ENCODE measurements around the gene AHNAK2.

DNA sequence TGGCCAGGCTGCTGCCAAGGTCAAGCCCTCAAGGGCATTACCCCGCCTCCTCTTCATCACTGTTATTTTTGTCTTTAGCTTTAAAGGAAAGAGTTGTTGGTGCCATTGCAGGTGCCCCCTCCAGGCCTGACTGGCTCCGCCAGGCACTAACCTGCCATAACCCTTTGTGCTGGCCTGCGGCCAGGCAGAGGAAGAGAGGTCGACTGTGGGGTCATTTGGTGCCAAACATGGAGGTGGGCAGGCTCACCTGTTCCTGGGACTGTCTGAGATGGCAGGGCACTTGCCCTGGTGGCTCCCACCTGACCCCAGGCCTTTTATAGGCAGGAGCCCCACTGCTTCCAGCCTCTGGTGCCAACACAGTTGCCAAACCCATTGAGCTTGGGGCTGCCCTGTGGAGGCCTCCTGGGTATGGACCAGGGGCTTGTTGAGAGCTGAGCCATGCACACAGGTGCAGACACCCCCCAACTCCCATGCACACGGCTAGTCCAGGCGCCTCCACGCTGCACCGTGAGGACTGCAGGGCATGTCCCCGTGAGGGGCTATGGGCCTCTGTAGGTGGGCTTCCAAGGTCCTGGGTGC lies 82.9 kb downstream of the AHNAK2 start:
- TF ChIP-seq, protein P1, sequence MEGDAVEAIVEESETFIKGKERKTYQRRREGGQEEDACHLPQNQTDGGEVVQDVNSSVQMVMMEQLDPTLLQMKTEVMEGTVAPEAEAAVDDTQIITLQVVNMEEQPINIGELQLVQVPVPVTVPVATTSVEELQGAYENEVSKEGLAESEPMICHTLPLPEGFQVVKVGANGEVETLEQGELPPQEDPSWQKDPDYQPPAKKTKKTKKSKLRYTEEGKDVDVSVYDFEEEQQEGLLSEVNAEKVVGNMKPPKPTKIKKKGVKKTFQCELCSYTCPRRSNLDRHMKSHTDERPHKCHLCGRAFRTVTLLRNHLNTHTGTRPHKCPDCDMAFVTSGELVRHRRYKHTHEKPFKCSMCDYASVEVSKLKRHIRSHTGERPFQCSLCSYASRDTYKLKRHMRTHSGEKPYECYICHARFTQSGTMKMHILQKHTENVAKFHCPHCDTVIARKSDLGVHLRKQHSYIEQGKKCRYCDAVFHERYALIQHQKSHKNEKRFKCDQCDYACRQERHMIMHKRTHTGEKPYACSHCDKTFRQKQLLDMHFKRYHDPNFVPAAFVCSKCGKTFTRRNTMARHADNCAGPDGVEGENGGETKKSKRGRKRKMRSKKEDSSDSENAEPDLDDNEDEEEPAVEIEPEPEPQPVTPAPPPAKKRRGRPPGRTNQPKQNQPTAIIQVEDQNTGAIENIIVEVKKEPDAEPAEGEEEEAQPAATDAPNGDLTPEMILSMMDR (IDR thresholded peaks at IDR 0.05) = no peak
- no peak for TF ChIP-seq SIN3A (IDR thresholded peaks at IDR 0.05; ENCODE audit: borderline replicate concordance, insufficient read depth, low read depth, low read length)
- TF ChIP-seq, protein P2, sequence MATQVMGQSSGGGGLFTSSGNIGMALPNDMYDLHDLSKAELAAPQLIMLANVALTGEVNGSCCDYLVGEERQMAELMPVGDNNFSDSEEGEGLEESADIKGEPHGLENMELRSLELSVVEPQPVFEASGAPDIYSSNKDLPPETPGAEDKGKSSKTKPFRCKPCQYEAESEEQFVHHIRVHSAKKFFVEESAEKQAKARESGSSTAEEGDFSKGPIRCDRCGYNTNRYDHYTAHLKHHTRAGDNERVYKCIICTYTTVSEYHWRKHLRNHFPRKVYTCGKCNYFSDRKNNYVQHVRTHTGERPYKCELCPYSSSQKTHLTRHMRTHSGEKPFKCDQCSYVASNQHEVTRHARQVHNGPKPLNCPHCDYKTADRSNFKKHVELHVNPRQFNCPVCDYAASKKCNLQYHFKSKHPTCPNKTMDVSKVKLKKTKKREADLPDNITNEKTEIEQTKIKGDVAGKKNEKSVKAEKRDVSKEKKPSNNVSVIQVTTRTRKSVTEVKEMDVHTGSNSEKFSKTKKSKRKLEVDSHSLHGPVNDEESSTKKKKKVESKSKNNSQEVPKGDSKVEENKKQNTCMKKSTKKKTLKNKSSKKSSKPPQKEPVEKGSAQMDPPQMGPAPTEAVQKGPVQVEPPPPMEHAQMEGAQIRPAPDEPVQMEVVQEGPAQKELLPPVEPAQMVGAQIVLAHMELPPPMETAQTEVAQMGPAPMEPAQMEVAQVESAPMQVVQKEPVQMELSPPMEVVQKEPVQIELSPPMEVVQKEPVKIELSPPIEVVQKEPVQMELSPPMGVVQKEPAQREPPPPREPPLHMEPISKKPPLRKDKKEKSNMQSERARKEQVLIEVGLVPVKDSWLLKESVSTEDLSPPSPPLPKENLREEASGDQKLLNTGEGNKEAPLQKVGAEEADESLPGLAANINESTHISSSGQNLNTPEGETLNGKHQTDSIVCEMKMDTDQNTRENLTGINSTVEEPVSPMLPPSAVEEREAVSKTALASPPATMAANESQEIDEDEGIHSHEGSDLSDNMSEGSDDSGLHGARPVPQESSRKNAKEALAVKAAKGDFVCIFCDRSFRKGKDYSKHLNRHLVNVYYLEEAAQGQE (IDR thresholded peaks at IDR 0.05; ENCODE audit: insufficient read depth in 1 of 2, low read depth in 2 of 2, low read length in 1 of 2) = no peak
- TF ChIP-seq POLR2AphosphoS5 (IDR thresholded peaks at IDR 0.05; ENCODE audit: low read depth, low read length) = no peak
